OCI-LY3 (cell line): Measurements from ENCODE around the gene ANKRD33.

Experiments used
- CTCF ChIP-seq: fragments of 200-600, 300-600 bp; sonication (generic); IDR thresholded peaks from 2 replicates; pipeline ENCODE4 v1.5.1; 2014; ENCODE audit warnings: antibody characterized with exemption, low read length, low read depth
- EZH2phosphoT487 ChIP-seq: fragments of 200-600 bp; shearing (Covaris generic); IDR thresholded peaks from 2 replicates; pipeline ENCODE4 v1.6.1; 2018; ENCODE audit warnings: antibody characterized with exemption, mixed run types, low read depth

DNA sequence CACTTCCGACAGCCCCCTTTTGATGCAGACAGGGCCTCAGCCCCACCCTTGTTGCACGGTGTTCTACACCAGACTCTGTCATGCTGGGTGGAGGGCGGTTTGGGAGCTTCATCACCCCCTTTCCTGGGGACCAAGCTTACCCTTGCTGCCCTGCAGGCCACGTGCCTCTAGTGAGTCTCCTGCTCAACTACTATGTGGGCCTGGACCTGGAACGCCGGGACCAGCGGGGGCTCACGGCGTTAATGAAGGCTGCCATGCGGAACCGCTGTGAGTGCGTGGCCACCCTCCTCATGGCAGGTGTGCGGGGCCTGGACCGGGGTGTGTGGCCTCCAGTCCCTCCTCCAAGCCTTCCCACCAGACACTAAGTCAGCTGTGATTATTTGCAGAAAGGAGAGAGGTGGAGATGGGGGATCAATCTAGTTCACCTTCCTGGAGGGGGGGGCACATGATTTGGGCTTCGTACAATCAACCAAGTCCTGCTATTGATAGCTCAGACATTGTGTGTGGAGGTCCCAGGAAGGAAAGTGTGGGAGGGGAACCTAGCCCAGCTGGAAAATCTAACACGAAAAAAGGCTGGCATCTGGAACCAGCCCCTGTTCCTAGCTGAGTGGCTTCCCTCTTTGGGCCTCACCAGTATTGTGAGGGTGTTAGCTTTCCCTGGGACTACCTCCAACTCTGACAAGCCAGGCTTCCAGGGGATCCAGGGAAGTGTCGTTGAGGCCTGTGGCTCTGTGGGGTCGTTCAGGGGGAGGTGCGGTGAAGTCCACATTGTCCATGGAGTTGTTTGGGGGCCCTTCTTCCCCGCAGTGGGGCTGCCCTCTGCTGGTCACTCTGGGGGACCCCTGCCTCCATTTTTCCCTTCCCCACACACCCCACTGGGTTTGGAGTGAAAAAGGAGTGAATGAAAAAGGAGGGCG lies 1.6 kb downstream of the ANKRD33 start:
- TF ChIP-seq CTCF = no peak
- no peak for TF ChIP-seq EZH2phosphoT487
